Measurements from ENCODE around the gene BANP. TPM values are rescaled to one million over a fixed set of nuclear protein-coding genes. Genes with fewer than 3 reads are reported as not detected.
A peak's percentile ranks its signal among the peaks of the same experiment; 100 is the strongest.

BANP gene
- total RNA-seq, 4 donors from 2014 or later = 7.4 to 45.5 (median 20.3) TPM

- no peak for DNase-seq
- TF ChIP-seq CTCF (IDR thresholded peaks at IDR 0.05) = no peak
- no peak for TF ChIP-seq POLR2A (IDR thresholded peaks at IDR 0.05)
- Histone ChIP-seq H3K27me3 (no peaks in the 10 kb centered on the region), H3K4me3 (no peak overlapping the region), H3K4me1 (no peaks in the 10 kb centered on the region), H3K27ac (no peak overlapping the region), H3K9me3 (no peaks in the 10 kb centered on the region), H3K36me3 (no peaks in the 10 kb centered on the region)
- intact Hi-C loops (cut with DNase I; ENCODE audit: low total_unique reads) = no loop called here
Observed at GRCh38 chr16:87914812-87915211, 36.4 kb upstream of the BANP start.

GRCh38 chr16:87917503-87917902 lies 33.7 kb upstream of the BANP start:
- no peaks in the 10 kb centered on the region for H3K9me3 ChIP-seq
- H3K36me3 ChIP-seq = no peaks in the 10 kb centered on the region
- H3K4me3 ChIP-seq = no peak overlapping the region
- no peaks in the 10 kb centered on the region for H3K4me1 ChIP-seq
- intact Hi-C loops (cut with DNase I; ENCODE audit: low total_unique reads) = no loop called here
- DNase-seq = no peak
- H3K27me3 ChIP-seq = no peaks in the 10 kb centered on the region
- no peak for TF ChIP-seq POLR2A (IDR thresholded peaks at IDR 0.05)
- TF ChIP-seq CTCF (IDR thresholded peaks at IDR 0.05) = no peak
- no peak overlapping the region for H3K27ac ChIP-seq

- TF ChIP-seq CTCF (IDR thresholded peaks at IDR 0.05) (no peak), POLR2A (IDR thresholded peaks at IDR 0.05) (no peak)
- peak; percentile 23 to 35 for DNase-seq
- intact Hi-C loops (cut with DNase I; ENCODE audit: low total_unique reads) = no loop called here
- H3K27me3 ChIP-seq = no peaks in the 10 kb centered on the region
- H3K4me3 ChIP-seq = no peak overlapping the region
- no peak overlapping the region for H3K27ac ChIP-seq
- H3K4me1 ChIP-seq = no peaks in the 10 kb centered on the region
- no peaks in the 10 kb centered on the region for H3K36me3 ChIP-seq
- H3K9me3 ChIP-seq = no peaks in the 10 kb centered on the region
Observed at GRCh38 chr16:87918338-87918737, 32.9 kb upstream of the BANP start.

GRCh38 chr16:87918866-87919680 lies 32.2 kb upstream of the BANP start:
- H3K27me3 ChIP-seq = no peaks in the 10 kb centered on the region
- DNase-seq = peak; percentile 15 to 34

More at GRCh38 chr16:87918866-87919680, 32.2 kb upstream of the BANP start:
- Histone ChIP-seq H3K4me3 (no peak overlapping the region), H3K4me1 (no peaks in the 10 kb centered on the region), H3K9me3 (no peaks in the 10 kb centered on the region), H3K27ac (no peak overlapping the region), H3K36me3 (no peaks in the 10 kb centered on the region)
- intact Hi-C loops (cut with DNase I; ENCODE audit: low total_unique reads) = no loop called here
- TF ChIP-seq CTCF (IDR thresholded peaks at IDR 0.05) = no peak
- TF ChIP-seq POLR2A (IDR thresholded peaks at IDR 0.05) = no peak
